SH-SY5Y (cell line): Measurements from ENCODE around the gene MS4A8.

Experiments used
- GATA2 ChIP-seq: IDR thresholded peaks from 2 replicates; pipeline ENCODE4 v1.6.1; 2011; ENCODE audit warnings: mild to moderate bottlenecking, low read depth, low read length
- GATA3 ChIP-seq: IDR thresholded peaks from 2 replicates; pipeline ENCODE4 v1.6.1; 2011; ENCODE audit warnings: low read depth, mild to moderate bottlenecking, low read length, moderate library complexity

DNA sequence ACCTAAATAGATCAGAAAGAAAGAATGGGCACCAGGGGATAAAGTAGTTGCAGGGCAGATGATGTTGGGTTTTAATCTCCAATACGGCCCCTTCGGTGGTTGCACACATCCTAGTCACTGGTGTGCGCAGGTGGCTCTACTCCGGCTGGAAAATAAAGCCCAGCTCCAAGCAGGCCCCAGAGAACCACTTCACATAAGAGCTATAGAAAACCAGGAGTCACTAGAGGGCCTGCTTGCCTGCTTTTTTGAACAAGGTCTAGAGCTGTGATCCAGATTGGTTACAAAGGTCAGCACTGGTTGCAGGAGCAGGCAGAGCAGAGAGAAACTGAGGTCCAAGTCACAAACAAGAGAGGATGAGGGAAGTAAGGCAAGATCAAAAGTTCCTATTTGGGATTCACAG, 41.5 kb upstream of the MS4A8 start:
- TF ChIP-seq GATA2, result no peak
- no peak for TF ChIP-seq GATA3
